Endodermal cell (in vitro differentiated cells): ENCODE measurements around the gene INPP4A. TPM values are rescaled to one million over a fixed set of nuclear protein-coding genes. Genes with fewer than 3 reads are reported as not detected.

ENCODE experiments used
- DNase-seq: peaks from one replicate; pipeline ENCODE4 v3.0.0-alpha.2; 2017
- H3K27ac ChIP-seq: 2 replicates; pipeline ENCODE4 v1.5.1; 2013; ENCODE audit warnings: mild to moderate bottlenecking, low read depth, low read length, moderate library complexity
- H3K27me3 ChIP-seq: 2 replicates; pipeline ENCODE4 v1.6.1; 2013; ENCODE audit warnings: mild to moderate bottlenecking, low read length, moderate library complexity; ENCODE audit not compliant: insufficient read depth, control insufficient read depth, poor library complexity, severe bottlenecking
- H3K36me3 ChIP-seq: 2 replicates; pipeline ENCODE4 v1.7.0; 2013; ENCODE audit warnings: mild to moderate bottlenecking, low read length, moderate library complexity; ENCODE audit not compliant: control insufficient read depth, insufficient read depth
- H3K4me1 ChIP-seq: one replicate; pipeline ENCODE4 v1.7.0; 2013; ENCODE audit warnings: low read length; ENCODE audit not compliant: control insufficient read depth, insufficient read depth
- H3K4me3 ChIP-seq: 2 replicates; pipeline ENCODE4 v1.5.1; 2013; ENCODE audit warnings: mild to moderate bottlenecking, low read length, moderate library complexity
- H3K9ac ChIP-seq: 2 replicates; pipeline ENCODE4 v1.6.1; 2013; ENCODE audit warnings: mild to moderate bottlenecking, low read length, moderate library complexity; ENCODE audit not compliant: poor library complexity, severe bottlenecking; ENCODE audit errors: extremely low read depth
- H3K9me3 ChIP-seq: 2 replicates; pipeline ENCODE4 v1.6.1; 2013; ENCODE audit warnings: mild to moderate bottlenecking, low read length, moderate library complexity; ENCODE audit not compliant: control insufficient read depth
- H3K27ac Mint-ChIP-seq: 2 replicates; pipeline ENCODE4 v1.8.0; 2020; ENCODE audit warnings: mixed read lengths
- H3K27me3 Mint-ChIP-seq: 2 replicates; pipeline ENCODE4 v1.8.0; 2021; ENCODE audit warnings: mild to moderate bottlenecking, mixed read lengths; ENCODE audit not compliant: insufficient read depth
- H3K36me3 Mint-ChIP-seq: 2 replicates; pipeline ENCODE4 v1.8.0; 2020; ENCODE audit warnings: low read depth, mixed read lengths
- H3K4me1 Mint-ChIP-seq: 2 replicates; pipeline ENCODE4 v1.8.0; 2020; ENCODE audit warnings: mixed read lengths
- H3K4me3 Mint-ChIP-seq: 2 replicates; pipeline ENCODE4 v1.8.0; 2020; ENCODE audit warnings: mild to moderate bottlenecking, moderate library complexity, mixed read lengths
- H3K9me3 Mint-ChIP-seq: 2 replicates; pipeline ENCODE4 v1.8.0; 2020; ENCODE audit warnings: mild to moderate bottlenecking, mixed read lengths
- WGBS, 2 experiments: methylation state at CpG; one replicate each; pipeline versions ENCODE4 v1.1.5 to v1.1.7; 2013; ENCODE audit warnings: missing lambda C conversion rate in 2 of 2, mixed read lengths in 1 of 2; ENCODE audit not compliant: insufficient coverage in 1 of 2, insufficient read length in 1 of 2; 5-methylcytosine and 5-hydroxymethylcytosine counted together
- total RNA-seq, 2 donors: library from RNA; stranded (reverse); fragmentation: NEBNext Ultra II Directional in 1 of 2; extraction: Animal tissue kit (Norgen Biotek cat#: 25700) in 1 of 2; gene quantifications; 2 replicates in 1 of 2; 3 replicates in 1 of 2; pipeline ENCODE4 v1.2.1, GENCODE V29; 2021
- TF ChIP-seq, protein P1 (sequence below): fragments of 200-600 bp; sonication (generic); conservative IDR thresholded peaks from 2 replicates; pipeline ENCODE4 v1.5.0; 2021; ENCODE audit warnings: antibody characterized with exemption, mild to moderate bottlenecking

The INPP4A gene
- total RNA-seq, 2 donors from 2014 or later = 84.9 to 94.2 TPM

DNA sequence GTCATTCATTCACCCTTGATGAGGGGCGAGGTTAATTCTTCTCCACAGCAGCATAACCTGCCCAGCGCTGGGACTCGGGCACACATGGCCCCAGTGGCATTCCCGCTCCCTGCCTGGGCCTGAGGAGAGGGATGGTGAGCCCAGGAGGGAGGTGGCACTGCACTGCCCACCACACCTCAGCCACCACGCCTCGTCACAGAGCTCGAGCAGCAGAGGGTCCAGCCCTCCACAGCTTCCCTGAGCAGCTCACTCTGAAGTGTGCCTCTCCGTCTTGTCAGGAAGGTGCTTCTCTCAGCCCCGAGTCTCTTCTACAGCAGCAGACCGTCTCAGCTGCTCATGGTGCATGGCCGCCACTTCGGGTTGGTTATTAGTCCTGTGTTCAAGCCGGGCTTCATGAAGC, 128.8 kb downstream of the INPP4A start:
- no peak for DNase-seq
- H3K4me1 Mint-ChIP-seq = no peaks in the 10 kb centered on the region
- no peak overlapping the region for H3K27ac Mint-ChIP-seq
- H3K9me3 ChIP-seq = no peaks in the 10 kb centered on the region
- no peaks in the 10 kb centered on the region for H3K9me3 Mint-ChIP-seq
- H3K36me3 Mint-ChIP-seq = peaks cover 75% of the 10 kb centered on the region
- H3K4me3 Mint-ChIP-seq = no peak overlapping the region
- peaks cover 99% of the 10 kb centered on the region for H3K36me3 ChIP-seq
- H3K27me3 ChIP-seq = no peaks in the 10 kb centered on the region
- H3K4me3 ChIP-seq = no peak overlapping the region
- WGBS, 2 experiments = 95 to 100% methylated on average over 10 to 13 of the region's 13 CpGs
- H3K27ac ChIP-seq = no peak overlapping the region
- TF ChIP-seq, protein P1, sequence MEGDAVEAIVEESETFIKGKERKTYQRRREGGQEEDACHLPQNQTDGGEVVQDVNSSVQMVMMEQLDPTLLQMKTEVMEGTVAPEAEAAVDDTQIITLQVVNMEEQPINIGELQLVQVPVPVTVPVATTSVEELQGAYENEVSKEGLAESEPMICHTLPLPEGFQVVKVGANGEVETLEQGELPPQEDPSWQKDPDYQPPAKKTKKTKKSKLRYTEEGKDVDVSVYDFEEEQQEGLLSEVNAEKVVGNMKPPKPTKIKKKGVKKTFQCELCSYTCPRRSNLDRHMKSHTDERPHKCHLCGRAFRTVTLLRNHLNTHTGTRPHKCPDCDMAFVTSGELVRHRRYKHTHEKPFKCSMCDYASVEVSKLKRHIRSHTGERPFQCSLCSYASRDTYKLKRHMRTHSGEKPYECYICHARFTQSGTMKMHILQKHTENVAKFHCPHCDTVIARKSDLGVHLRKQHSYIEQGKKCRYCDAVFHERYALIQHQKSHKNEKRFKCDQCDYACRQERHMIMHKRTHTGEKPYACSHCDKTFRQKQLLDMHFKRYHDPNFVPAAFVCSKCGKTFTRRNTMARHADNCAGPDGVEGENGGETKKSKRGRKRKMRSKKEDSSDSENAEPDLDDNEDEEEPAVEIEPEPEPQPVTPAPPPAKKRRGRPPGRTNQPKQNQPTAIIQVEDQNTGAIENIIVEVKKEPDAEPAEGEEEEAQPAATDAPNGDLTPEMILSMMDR = no peak
- no peaks in the 10 kb centered on the region for H3K4me1 ChIP-seq
- H3K9ac ChIP-seq = no peak overlapping the region
- H3K27me3 Mint-ChIP-seq = no peaks in the 10 kb centered on the region

DNA sequence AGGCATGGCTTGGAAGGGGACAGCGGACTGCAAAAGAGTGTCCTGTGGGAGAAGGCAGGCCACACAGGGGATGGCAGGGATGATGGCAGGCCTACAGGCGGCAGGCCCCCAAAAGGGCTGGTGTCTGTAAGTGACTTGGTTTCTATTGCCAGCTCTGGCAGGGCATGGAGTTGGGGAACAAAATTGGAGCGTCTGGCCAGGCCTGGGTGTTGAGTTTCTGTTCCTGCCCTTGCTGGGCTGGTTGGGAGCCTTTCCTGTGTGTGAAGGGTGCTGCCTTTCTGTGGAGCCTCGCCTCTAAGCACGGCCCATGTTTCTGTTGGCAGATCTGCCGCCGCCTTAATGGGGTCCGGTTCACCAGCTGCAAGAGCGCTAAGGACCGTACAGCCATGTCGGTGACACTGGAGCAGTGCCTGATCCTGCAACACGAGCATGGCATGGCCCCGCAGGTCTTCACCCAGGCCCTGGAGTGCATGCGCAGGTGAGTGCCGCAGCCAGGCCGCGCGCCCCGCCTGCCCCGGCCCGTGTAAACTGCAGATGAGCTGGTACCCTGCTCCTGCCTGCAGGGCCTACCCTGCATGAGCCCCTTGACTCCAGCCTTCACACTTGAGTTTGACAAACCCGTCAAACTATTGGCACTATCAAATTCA, 132.1 kb downstream of the INPP4A start:
- H3K4me3 Mint-ChIP-seq = no peak overlapping the region
- Histone ChIP-seq H3K4me3 (no peak overlapping the region), H3K4me1 (no peaks in the 10 kb centered on the region), H3K27me3 (no peaks in the 10 kb centered on the region), H3K27ac (no peak overlapping the region), H3K9ac (no peak overlapping the region), H3K36me3 (peaks cover 96% of the 10 kb centered on the region), H3K9me3 (no peaks in the 10 kb centered on the region)
- 96 to 98% methylated on average over 11 to 22 of the region's 22 CpGs for WGBS, 2 experiments
- peaks cover 62% of the 10 kb centered on the region for H3K36me3 Mint-ChIP-seq
- no peaks in the 10 kb centered on the region for H3K4me1 Mint-ChIP-seq
- H3K27ac Mint-ChIP-seq = no peak overlapping the region
- H3K9me3 Mint-ChIP-seq = no peaks in the 10 kb centered on the region
- peak; percentile 35 for DNase-seq
- TF ChIP-seq, protein P1 = no peak
- H3K27me3 Mint-ChIP-seq = no peaks in the 10 kb centered on the region

DNA sequence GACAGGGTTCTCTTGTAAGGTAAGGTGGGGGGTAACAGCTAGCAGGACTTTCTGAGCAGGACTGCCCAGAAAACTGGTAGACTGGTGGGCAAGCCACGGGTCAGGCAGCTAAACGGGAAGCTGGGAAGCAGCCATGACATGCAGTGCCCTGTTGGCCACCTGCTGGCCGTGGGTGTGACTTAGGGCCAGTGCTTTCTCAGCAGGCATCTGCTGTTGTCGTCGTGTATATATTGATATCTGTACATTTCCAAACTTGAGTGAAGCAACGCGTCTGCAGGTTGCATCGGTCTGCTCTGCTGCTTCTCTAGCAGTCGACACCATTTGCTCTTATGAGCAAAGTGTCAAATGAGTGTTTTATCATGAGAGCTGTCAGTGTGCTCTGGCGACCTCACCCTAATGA, 132.7 kb downstream of the INPP4A start:
- no peaks in the 10 kb centered on the region for H3K4me1 ChIP-seq
- Mint-ChIP-seq H3K4me3 (no peak overlapping the region), H3K27me3 (no peaks in the 10 kb centered on the region), H3K36me3 (peaks cover 62% of the 10 kb centered on the region), H3K9me3 (no peaks in the 10 kb centered on the region), H3K4me1 (no peaks in the 10 kb centered on the region), H3K27ac (no peak overlapping the region)
- peaks cover 97% of the 10 kb centered on the region for H3K36me3 ChIP-seq
- no peak overlapping the region for H3K27ac ChIP-seq
- no peaks in the 10 kb centered on the region for H3K9me3 ChIP-seq
- no peaks in the 10 kb centered on the region for H3K27me3 ChIP-seq
- DNase-seq = peak; percentile 45
- no peak overlapping the region for H3K9ac ChIP-seq
- no peak overlapping the region for H3K4me3 ChIP-seq
- TF ChIP-seq, protein P1 = peak; percentile 47
- WGBS, 2 experiments = 94% methylated on average over 9 to 10 of the region's 10 CpGs
